ENCODE data around the gene ZCCHC12. TPM values are rescaled to one million over a fixed set of nuclear protein-coding genes. Genes with fewer than 3 reads are reported as not detected.

ZCCHC12 gene
- total RNA-seq, 2 donors from 2014 or later = not detected

- no peak overlapping the region for H3K4me3 Mint-ChIP-seq
- no peaks in the 10 kb centered on the region for H3K36me3 Mint-ChIP-seq (ENCODE audit: low read depth)
- DNase-seq (no peak), ATAC-seq (no peak)
- H3K27ac Mint-ChIP-seq = no peak overlapping the region
- H3K4me1 Mint-ChIP-seq = no peaks in the 10 kb centered on the region
- H3K27me3 Mint-ChIP-seq = no peaks in the 10 kb centered on the region
- H3K9me3 ChIP-seq (ENCODE audit: control insufficient read depth, low read length, poor library complexity, severe bottlenecking) = no peaks in the 10 kb centered on the region
These were observed 30.0 kb downstream of the ZCCHC12 start for GRCh38 chrX:118853596-118853995.

DNA sequence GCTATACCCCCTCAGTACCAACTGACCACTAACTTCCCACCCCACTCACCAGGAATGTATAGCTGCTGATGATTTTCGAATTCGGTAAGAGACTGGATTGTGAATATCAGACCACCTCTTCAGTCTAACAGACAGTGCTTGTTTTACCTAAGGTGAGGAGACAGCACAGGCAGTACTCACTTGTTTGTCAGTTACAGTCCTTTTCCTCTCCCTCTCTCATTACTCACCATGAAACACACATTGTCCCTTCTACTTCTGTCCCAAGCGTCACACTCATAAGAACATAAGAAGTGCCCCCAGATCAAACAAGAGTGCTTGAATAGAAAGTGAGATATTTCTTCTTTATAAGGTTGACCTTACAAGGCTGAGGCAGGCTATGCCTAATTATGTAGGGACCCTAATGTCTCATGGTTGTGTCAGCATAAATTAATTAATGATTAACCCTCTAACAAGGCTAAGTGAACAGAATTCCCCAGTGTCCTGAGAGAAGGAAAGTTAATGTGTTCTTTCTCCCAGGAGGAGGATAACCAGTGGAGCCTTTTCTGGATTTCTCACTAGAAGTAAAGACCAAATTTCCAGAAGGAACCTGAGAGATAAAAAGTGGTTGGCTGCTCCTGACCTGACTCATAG is 32.2 kb downstream of the ZCCHC12 start:
- Mint-ChIP-seq H3K4me3 (no peak overlapping the region), H3K4me1 (peaks cover 2% of the 10 kb centered on the region), H3K27me3 (no peaks in the 10 kb centered on the region), H3K27ac (no peak overlapping the region), H3K36me3 (ENCODE audit: low read depth) (no peaks in the 10 kb centered on the region)
- ATAC-seq (no peak), DNase-seq (no peak)
- no peaks in the 10 kb centered on the region for H3K9me3 ChIP-seq (ENCODE audit: control insufficient read depth, low read length, poor library complexity, severe bottlenecking)

GRCh38 chrX:118857006-118857405 is 33.4 kb downstream of the ZCCHC12 start:
- Mint-ChIP-seq H3K4me1 (peaks cover 2% of the 10 kb centered on the region), H3K4me3 (no peak overlapping the region), H3K27me3 (no peaks in the 10 kb centered on the region), H3K27ac (no peak overlapping the region), H3K36me3 (ENCODE audit: low read depth) (no peaks in the 10 kb centered on the region)
- ATAC-seq (no peak), DNase-seq (no peak)
- H3K9me3 ChIP-seq (ENCODE audit: control insufficient read depth, low read length, poor library complexity, severe bottlenecking) = no peaks in the 10 kb centered on the region

- Mint-ChIP-seq H3K27ac (no peak overlapping the region), H3K4me1 (peaks cover 4% of the 10 kb centered on the region), H3K27me3 (no peaks in the 10 kb centered on the region), H3K4me3 (no peak overlapping the region), H3K36me3 (ENCODE audit: low read depth) (no peaks in the 10 kb centered on the region)
- ATAC-seq (no peak), DNase-seq (no peak)
- H3K9me3 ChIP-seq (ENCODE audit: control insufficient read depth, low read length, poor library complexity, severe bottlenecking) = no peaks in the 10 kb centered on the region
These were observed 37.7 kb downstream of the ZCCHC12 start for GRCh38 chrX:118861338-118861737.

DNA sequence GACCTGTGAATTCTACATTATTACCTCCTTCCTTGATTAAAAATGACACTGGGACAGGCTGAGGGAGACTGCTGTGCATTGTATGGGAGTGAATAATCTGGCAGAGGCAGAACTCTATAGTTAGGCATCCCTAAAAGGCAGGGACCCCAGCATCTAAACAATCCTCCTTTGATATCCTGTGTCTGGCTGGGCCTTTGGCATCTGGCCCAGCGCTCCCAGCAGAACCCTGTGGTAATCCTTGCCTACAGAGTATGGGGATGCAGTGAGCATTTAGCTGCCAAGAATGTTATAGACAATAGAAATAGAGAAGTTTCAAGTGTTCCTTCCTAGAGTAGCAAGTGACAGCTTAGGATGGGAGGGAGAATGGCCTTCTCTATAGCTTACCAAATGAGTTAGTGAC is 38.5 kb downstream of the ZCCHC12 start:
- no peaks in the 10 kb centered on the region for H3K27me3 Mint-ChIP-seq
- ATAC-seq = no peak
- H3K36me3 Mint-ChIP-seq (ENCODE audit: low read depth) = no peaks in the 10 kb centered on the region
- no peaks in the 10 kb centered on the region for H3K9me3 ChIP-seq (ENCODE audit: control insufficient read depth, low read length, poor library complexity, severe bottlenecking)
- H3K4me3 Mint-ChIP-seq = no peak overlapping the region
- no peak overlapping the region for H3K27ac Mint-ChIP-seq
- no peak for DNase-seq
- peaks cover 7% of the 10 kb centered on the region for H3K4me1 Mint-ChIP-seq

DNA sequence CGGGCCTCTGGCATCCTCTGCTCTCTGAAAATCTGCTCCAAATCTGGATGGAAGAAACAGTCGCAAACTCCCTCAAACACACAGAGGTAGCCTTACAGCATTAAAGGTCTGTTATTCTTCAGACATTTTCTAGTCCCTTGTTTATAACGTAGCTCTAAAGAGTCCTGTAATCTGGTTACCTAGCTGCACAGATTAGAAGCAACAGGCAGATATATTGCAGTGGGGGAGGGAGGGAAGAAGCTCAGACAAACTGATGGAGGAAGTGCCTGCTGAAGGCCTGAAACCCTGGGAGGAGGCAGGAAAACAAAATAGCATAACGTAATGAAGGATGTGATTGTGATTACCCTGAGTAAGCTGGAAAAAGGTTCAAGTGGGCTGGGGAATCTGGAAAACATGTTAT is 39.4 kb downstream of the ZCCHC12 start:
- ATAC-seq (no peak), DNase-seq (no peak)
- no peaks in the 10 kb centered on the region for H3K9me3 ChIP-seq (ENCODE audit: control insufficient read depth, low read length, poor library complexity, severe bottlenecking)
- H3K27ac Mint-ChIP-seq = no peak overlapping the region
- H3K36me3 Mint-ChIP-seq (ENCODE audit: low read depth) = no peaks in the 10 kb centered on the region
- H3K4me1 Mint-ChIP-seq = peaks cover 7% of the 10 kb centered on the region
- H3K27me3 Mint-ChIP-seq = no peaks in the 10 kb centered on the region
- H3K4me3 Mint-ChIP-seq = peak overlapping the region; percentile 31

DNA sequence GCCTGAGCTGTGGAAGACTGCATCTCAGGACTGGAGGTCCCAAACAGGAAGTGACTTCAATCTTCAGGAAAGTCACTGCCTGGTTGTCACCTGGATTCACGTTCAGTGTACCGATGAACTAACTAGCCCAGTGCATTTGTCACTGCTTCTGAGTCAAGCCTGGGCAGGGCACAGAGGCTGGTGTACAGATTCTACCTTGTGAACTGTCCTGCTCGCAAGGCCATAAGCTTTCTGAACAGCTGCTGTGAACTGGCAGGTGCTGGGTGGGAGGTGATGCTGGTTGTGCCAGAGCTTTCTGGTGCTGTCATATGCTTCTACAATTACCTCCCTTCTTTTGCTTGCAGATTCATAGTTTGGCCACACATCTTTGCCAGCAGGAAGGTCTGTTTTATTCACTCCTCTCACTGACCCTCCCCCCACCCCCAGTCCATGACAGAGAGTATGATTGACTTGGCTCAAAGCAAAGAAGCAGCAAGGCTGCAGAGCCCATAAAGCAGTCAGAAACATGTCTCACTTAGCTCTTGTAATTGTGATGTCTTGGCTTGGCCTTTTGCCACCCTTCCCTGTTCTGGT is 40.5 kb downstream of the ZCCHC12 start:
- H3K27ac Mint-ChIP-seq = no peak overlapping the region
- peaks cover 7% of the 10 kb centered on the region for H3K4me1 Mint-ChIP-seq
- ATAC-seq (no peak), DNase-seq (no peak)
- no peak overlapping the region for H3K4me3 Mint-ChIP-seq
- H3K27me3 Mint-ChIP-seq = no peaks in the 10 kb centered on the region
- H3K36me3 Mint-ChIP-seq (ENCODE audit: low read depth) = no peaks in the 10 kb centered on the region
- no peaks in the 10 kb centered on the region for H3K9me3 ChIP-seq (ENCODE audit: control insufficient read depth, low read length, poor library complexity, severe bottlenecking)

DNA sequence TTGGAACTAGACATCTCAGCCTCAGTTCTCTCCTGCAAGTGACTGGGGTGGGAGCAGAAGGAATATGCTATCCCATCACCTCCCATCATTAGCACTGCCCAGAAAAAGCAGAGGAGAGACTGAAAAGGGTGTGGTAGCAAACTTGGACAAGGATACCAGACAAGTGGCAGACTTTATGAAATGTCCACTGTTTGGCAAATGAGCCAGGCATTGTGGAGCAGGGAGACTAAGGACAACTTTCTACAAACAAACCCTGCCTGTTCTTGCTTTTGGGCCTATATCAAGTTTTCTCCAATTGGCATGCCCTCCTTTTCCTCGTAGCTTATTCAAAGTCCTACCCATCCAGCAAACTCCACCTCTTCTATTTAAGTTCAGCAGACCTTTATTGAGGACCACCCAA is 41.6 kb downstream of the ZCCHC12 start:
- no peak for DNase-seq
- Mint-ChIP-seq H3K4me1 (peaks cover 6% of the 10 kb centered on the region), H3K36me3 (ENCODE audit: low read depth) (no peaks in the 10 kb centered on the region), H3K4me3 (no peak overlapping the region), H3K27ac (no peak overlapping the region), H3K27me3 (no peaks in the 10 kb centered on the region)
- no peaks in the 10 kb centered on the region for H3K9me3 ChIP-seq (ENCODE audit: control insufficient read depth, low read length, poor library complexity, severe bottlenecking)
- ATAC-seq = no peak

DNA sequence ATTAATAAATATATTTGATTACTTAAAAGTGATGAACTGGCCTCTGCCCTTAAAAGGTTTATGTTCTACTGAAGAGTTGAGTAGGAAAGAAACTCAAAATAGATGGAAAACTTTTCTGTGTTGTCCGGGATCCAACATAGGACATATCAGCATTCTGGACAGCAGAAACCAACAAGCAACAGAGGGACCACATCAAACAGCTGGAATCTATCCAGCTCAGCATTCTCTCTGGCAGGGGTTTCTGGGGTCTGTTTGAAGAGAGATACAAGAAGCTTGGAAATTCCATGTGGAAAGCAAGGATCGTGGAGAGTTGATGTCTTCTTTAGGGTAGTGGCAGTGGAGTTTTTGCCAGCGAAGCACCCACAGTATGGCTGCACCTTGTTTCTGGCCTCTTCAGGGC is 43.6 kb downstream of the ZCCHC12 start:
- Mint-ChIP-seq H3K36me3 (ENCODE audit: low read depth) (no peaks in the 10 kb centered on the region), H3K4me3 (no peak overlapping the region), H3K27ac (no peak overlapping the region), H3K4me1 (peaks cover 8% of the 10 kb centered on the region), H3K27me3 (no peaks in the 10 kb centered on the region)
- no peak for DNase-seq
- no peaks in the 10 kb centered on the region for H3K9me3 ChIP-seq (ENCODE audit: control insufficient read depth, low read length, poor library complexity, severe bottlenecking)
- ATAC-seq = no peak

DNA sequence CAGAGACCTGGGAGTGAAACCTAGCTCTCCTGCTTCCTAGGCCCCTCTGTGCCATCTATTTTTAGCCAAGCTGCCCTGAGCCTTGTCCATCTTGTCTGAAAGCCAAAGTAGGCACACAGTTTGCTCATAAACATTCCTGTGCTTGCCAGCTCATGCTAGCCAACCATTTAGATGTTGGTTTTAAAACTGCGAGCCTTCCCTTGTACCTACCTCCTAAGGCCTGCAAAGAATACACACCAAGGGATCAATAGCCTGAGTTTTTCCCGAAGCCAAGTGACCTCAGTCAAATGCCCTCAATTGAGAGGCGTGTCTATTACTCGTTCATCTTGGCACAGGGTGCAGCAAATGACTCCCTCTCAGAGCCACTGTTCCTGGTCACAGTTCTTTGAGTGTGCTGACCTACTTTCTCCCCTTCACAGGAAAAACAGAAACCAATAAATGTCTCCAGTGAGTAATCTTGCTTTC is 48.5 kb downstream of the ZCCHC12 start:
- H3K4me3 Mint-ChIP-seq = no peak overlapping the region
- DNase-seq (no peak), ATAC-seq (no peak)
- peaks cover 7% of the 10 kb centered on the region for H3K4me1 Mint-ChIP-seq
- no peaks in the 10 kb centered on the region for H3K36me3 Mint-ChIP-seq (ENCODE audit: low read depth)
- H3K27me3 Mint-ChIP-seq = no peaks in the 10 kb centered on the region
- H3K9me3 ChIP-seq (ENCODE audit: control insufficient read depth, low read length, poor library complexity, severe bottlenecking) = no peaks in the 10 kb centered on the region
- no peak overlapping the region for H3K27ac Mint-ChIP-seq

Other genes with a start within 250 kb of the ZCCHC12 start
- 1 to 10 TPM in 1 of 2 donors, under 1 TPM in 1; 0.94 to 2.2 TPM for gene IL13RA1, start 96.2 kb upstream of the ZCCHC12 start, total RNA-seq
- 10 to 100 TPM; 14.2 to 17.0 TPM for gene LONRF3, start 150.8 kb downstream of the ZCCHC12 start, total RNA-seq
- gene CT47C1, start 249.2 kb downstream of the ZCCHC12 start, total RNA-seq = not detected